GM21526 (cell line): Measurements from ENCODE around the gene FMNL2.
"Not testable (repeated sequence)": the region's sequence is repeated elsewhere in the genome, so short reads cannot be mapped to it uniquely, and the experiment has no call there.

Experiments
- ATAC-seq: cut with Tn5 transposase; IDR thresholded peaks from one replicate; pipeline ENCODE4 v1.9.1; 2021; ENCODE audit warnings: moderate library complexity; ENCODE audit not compliant: unreplicated experiment, low FRiP score

Gene FMNL2

DNA sequence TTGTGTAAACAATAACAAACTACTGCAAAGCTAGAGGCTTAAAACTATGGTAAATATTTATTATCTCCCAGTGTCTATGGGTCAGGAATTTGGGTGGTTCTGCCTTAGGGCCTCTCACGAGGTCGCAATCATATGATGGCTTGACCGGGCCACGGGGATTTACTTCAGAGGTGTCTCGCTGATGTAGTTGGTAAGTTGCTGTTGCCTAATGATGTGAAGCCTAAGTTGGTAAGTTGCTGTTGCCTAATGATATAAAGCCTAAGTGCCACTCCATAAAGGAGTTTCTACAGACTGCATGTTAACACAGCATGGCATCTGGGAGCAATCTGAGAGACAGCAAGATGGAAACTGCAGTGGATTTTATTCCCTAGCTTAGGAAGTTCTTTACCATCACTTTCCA lies 35.8 kb downstream of the FMNL2 start:
- ATAC-seq = no peak

DNA sequence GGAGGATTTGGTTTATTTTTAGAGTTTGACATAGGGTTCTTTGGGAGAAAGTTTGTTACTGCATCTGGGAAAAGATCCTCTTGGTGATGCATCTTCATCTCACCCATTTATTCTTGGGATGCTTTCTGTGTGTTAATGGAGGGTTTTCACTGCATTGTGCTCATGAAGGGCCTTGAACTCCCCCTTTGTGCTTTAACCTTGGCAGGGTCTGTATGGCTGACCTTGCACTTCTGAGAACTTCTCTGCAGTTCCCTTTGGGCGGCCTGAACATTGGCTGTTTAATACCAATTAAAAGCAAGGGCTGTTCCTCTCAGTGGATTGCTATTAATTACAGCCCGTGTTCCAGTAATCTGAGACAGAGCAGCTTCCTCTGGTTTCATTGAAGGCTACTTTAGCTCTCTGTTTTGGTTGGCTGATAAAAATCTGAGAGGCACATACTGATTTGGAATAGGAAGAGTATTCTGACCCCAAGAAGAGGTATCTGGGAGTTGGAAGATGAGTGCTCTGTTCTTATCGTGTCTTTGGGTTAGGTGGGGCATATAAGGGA lies 37.5 kb downstream of the FMNL2 start:
- no peak for ATAC-seq

DNA sequence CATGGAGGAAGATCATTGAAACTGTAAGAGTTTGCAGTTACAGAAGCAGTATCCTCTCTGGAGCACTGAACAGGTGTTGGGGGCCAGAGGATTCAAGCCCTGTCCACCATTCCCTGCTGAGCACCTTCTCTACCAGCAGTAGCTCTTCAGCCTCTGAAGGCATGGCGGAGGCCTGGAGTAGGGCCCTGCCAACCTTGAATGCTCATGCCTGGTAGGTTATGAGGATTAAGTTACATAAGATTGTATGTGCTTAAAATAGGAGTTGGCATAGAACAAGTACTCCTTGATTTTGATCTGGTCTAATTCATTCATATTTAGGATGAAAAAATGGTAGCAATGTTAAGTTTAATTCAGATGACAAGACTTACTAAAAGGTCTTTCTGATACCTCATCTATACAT lies 40.2 kb downstream of the FMNL2 start:
- ATAC-seq = no peak

DNA sequence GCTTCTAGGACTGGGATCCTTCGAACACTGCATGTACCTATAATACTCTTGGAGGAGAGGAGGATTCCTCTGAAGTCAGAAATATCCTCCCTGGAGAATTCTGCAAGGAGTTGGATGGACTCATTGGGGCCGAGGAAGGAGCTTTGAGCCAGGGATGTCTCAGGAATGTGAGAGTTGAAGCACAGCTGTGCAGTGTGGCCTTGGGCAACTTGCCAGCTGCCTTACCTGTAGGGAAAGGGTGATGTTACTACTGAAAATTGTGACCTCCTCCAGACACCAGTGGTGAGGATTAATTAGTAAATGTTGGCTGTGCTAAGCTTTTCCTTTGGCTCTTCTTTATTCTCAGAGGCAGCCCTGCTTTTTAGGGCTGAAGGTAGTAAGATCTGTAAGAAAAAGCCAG lies 41.4 kb downstream of the FMNL2 start:
- ATAC-seq = no peak

DNA sequence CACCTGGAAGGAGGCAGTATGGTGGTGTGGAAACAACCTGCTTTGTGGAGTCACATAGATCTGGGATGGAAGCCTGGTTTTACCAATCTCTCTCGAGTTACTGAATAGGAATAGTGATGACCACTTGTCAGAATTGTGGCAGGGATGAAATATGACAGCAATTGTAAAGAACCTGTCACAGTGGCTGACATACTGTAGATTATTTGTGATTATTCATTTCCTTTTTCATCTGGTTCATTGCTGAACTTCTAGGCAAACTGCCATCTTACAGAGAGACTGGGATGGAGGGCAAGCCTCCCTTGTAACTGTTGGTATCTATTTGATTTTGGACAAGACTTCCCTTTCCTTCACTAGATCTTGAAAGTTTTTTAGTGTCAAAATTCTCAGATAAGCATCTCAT lies 42.0 kb downstream of the FMNL2 start:
- no peak for ATAC-seq

DNA sequence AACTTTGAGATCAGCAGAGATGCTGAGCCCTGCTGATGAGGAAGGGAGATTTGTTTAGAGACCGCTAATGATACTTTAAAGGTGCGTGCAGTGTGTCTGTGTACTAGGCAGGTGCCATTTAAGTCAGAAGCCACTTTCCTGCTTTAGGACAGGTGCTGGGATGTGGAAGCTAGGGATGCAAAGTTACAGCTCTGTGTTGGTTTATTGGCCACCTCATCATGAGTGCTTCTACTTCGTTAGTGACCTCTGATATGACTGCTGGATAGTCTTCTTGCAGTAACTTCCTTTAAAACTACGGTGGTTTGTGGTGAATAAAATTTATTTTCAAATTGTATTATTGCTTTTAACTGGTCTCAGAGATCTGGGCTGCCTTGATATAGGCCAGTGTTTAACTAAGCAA lies 44.1 kb downstream of the FMNL2 start:
- no peak for ATAC-seq

DNA sequence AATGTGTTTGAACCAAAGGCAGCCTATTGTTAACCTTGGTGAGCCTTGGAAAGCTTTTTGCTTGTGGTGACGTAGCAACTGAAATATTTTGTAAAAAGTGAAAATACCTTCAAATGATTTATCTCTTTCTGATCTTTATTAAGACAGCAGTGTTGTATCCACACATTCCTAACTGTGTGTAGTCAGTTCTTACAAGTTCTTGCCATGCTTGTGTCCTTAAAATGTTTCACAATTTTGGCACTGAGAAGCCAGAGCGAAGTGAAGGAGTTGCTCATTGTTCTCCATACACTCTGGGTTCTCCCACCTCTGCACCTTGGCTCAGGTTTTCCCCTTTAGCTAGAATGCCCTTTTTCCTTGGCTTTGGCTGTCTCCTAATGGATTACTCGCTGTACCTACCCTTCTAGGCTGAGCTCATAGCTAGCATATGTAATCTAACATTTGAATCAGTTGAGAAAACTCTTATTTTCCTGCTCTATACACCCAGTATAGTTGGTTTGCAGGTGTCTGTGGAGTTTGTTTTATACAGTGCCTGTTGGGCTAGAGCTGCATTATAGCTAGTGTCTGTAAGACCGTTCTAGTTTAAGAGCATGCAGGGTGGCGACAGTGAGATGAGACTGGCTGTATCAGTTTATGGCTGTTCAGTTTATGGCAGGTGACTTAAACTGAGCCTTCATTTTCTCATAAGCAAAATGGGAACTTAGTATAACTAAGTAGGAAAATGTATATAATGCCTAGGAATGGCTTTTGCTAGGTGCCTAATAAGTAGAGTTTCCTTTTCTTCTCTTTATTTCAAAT lies 45.5 kb downstream of the FMNL2 start:
- no peak for ATAC-seq

DNA sequence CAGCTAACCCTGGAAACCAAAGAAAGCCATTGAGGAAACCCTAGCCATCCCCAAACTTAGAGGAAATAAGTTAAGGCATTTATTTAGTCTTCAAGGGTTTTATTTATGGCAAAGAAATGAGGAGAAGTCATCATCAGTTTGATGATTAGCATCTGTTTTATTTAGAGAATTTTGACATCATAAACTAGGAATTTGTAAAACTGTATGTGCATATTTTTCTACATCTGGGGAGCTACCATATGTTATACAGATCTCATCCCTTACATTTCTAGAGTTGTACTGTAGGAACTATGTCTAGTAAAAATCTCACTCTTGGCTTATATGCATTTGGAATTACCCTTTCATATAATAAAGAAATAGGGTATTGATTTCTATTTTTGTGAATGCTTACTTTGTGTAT lies 48.7 kb downstream of the FMNL2 start:
- no peak for ATAC-seq

DNA sequence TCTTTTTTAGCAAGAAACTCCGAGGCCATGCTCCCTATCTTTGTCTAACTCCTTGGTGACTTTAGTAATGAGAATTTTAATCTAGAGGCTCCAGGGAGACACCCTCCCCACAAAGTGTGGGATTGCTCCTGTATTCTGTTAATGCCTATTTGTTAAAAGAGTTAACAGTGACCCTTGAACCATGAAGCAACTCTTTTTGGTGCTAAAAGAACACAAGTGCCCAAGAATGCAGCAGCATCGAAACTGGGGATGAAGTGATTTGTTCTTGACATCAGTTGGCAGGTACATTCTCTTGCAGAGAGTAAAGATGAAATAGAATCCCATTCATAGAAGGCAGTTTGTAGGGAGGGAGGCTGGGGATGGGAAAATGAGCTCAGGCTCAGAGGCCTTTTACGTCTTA lies 50.0 kb downstream of the FMNL2 start:
- no peak for ATAC-seq

DNA sequence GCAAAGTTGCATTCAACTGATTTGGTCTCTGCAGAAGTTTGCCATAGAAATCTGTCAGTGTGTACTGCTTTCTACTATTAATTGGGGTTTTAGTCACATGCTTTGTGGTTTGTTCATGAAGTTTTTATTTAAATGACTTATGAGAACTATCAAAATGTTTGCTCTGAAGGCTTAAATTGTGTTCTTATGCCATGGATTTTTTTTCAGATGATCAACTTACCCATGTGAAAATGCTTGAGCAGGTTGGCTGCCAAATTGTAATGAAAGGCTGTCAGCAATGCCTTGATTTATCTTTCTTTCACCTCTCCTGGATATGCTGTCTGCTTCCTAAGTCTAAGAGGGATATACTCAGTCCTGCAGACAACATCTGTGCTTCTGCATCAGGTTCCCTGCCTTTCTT lies 50.7 kb downstream of the FMNL2 start:
- no peak for ATAC-seq

DNA sequence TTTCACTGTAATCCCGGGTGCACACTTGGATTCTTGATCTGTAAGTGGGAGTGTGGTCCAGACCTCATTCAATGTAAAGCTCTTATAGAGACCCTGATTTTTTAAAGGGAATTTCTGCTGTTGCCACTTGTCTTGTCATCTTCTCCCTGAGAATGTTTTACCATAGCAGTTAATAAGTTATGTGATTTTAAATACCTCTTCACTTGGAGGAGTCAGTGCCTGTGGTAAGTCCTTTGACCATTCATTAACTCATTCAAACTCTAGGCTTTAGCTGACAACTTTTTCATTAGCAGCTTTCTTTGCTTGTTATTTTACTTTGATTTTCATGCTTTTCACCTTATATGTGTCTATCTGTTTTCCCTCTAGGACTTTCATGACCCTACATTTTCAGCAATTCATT lies 51.3 kb downstream of the FMNL2 start:
- no peak for ATAC-seq

DNA sequence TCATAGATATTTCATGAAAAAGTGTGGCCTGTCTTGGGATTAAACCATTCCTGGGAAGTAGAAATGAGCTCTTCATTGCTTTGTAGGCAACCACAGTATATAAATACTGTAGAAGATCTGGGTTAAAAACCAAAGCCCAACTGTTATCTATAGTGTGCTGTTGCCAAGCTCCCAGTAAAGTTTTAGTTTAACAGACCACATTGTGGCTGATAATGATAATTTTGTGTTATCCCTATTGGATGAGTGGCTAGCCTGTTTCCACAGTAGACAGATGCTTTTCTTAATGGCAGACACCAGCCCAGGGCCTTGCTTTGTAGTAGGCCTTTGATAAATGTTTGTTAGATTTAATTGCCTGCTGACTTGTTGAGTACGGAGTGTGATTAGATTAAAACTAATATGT lies 52.1 kb downstream of the FMNL2 start:
- no peak for ATAC-seq

DNA sequence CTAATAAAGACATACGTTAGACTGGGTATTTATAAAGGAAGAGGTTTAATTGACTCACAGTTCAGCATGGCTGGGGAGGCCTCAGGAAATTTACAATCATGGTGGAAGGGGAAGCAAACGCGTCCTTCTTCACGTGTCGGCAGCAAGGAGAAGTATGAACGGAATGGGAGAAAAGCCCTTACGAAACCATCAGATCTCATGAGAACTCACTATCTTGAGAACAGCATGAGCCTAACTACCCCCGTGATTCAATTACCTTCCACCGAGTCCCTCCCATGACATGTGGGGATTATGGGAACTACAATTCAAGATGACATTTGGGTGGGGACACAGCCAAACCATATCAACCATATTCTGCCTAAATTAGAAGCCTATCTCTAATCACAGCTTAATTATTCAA lies 53.3 kb downstream of the FMNL2 start:
- ATAC-seq = not testable (repeated sequence)

DNA sequence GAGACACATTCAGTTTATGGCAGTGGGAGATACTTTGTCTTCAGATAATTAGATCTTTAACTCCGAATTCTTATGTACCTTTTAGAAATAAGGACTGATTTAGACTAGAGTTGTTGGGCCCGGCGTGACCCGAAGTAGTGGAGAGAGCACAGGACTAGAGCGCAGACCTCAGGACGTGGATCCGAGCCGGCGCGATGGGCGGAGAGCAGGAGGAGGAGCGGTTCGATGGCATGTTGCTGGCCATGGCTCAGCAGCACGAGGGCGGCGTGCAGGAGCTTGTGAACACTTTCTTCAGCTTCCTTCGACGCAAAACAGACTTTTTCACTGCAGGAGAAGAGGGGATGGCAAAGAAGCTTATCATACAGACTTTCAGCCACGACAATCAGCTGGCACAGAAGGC lies 54.5 kb downstream of the FMNL2 start:
- no peak for ATAC-seq

DNA sequence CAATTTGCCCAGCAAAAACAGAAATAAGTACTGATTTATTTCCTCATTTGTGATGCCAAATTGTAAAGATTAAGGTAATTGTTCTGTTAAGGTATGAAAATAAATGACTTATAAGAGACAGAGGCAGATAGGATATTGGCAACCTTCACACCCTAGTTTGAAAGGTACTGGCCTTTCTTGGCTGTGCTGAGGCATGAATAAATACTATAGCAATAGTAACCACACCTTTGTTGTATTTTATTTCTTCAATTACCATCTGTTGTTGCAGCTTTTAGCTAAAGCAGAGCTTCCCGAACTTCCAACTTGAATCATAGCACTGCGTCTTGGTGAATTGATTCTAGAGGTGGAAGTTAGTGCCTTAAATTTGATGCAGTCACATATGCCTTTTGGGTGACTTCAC lies 55.9 kb downstream of the FMNL2 start:
- no peak for ATAC-seq

DNA sequence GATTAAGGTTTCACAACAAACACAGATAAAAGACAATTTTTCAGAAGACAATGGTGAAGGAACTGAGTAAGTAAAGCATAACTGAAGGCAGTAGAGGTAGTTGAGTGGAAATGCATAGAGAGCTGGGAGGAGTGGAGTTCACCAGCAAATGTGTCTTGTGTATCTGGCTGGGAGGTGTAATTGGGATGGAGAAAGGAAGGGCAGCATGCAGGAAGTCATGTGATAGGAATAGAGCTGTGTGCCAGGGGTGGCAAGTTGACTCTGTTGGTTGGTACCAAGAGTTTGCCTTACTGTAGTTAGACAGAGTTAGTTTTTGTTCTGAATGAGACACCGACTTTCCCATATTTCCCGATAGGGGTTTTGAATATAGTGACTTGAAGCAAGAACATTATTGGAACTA lies 56.3 kb downstream of the FMNL2 start:
- ATAC-seq = no peak

DNA sequence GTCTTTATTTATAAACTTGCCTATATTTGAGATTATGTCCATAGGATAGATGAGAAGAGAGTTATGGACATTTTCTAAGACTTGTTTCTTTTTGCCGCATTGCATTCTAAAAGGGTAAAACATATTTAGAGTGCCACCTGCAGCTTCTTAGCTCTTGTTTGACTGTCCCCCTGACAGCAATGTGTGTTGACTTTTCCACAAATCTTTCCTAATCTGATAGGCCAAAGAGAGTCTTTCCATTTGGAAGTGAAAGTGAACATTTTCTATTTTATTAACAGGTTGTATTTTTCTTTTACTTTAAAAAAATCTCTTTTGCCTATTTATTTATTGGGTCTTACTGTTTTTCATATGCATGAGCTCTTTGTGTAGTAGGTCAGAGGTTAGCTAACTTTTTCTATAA lies 58.4 kb downstream of the FMNL2 start:
- ATAC-seq = no peak

DNA sequence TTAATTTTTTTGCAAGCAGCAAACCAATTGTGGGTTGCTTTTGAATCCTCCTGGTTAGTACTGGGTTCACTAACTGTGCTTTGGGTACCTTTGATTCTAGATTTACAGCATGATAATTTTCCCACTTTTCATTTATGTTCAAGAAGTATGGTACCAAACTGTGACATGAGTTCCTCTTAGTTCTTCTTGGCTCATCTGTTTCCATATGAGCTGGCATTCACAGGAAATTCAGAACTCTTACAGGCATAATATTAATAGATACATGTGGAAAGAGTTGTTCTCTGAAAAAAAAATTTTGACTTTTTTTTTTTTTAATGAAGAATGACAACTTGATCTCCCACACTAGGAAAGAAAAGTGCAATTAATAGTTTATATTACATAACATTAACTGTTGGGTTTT lies 59.4 kb downstream of the FMNL2 start:
- ATAC-seq = no peak

DNA sequence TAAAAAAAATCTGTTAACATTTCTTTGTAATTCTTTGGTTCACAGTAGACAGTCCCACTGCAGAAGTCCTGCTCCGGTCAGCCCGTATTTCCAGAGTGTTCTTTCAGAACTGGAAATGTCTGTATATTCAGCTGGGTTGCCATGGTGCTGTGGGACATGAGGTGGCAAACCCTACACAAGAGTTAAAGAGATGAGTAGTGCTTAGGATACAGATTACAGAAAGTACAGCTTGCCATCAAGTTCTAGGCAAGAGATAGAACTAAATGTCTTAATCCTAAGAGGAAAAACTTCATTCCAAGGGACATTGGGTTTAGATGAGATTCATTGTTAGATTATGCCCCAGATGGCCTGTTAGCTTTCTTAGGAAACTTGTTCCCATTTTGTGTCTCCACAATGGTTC lies 60.1 kb downstream of the FMNL2 start:
- ATAC-seq = no peak

DNA sequence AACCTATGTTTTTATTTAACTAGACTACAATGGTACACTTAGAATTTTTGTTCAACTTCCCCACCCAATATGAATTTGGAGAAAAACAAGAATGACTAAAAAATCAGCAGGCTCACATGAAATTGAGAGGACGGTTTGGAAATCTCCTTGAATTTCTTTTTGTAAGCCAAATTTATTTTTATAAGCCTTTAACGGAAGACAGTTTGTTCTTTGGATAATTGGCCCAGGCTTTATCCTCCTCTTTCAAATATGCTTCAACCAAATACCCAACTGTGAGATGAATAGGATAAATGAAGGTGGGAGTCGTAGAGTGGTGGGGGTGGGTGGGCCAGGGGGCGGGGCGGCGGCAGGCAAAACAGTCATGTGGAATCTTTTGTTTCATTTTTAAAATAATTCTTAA lies 60.6 kb downstream of the FMNL2 start:
- ATAC-seq = no peak

DNA sequence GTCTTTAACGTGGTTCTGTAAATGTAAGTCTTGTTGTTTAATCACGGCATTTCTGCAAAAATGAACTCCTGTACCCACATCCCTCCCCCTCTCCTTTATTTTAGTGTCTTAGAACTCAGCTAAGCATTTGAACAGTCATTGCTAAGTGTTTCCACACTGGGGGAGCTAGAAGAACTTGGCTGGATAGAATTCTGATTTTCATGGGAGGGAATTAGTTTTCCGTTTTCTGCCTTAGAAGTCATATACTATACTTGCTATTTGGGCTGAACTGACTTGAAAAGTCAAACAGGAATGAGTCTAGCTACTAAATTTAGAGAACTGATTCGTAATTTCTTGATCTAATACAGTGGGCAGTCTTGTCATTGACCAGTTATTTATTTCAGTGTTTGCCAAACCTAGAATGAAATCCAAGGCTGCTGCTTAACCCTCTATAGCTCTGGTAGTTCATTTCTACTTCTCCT lies 61.1 kb downstream of the FMNL2 start:
- ATAC-seq = no peak

DNA sequence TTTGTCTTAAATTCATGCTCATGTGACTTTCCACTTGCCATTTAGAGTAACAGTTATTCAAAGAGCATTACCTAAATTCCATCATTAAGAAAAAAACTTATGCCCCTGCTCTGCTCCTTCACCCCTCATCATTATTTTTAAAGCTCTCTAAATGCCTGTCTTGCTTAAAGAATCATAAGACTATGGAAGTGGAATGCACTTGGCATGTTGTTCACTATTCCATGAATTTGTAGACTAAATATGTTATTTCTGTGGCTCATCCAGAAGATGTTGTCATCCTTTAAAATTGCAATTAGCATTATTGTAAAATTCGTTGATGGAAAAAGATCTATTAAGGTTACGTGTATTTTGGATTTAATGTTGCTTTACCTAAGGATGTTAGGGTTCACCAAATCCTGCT lies 61.8 kb downstream of the FMNL2 start:
- no peak for ATAC-seq

DNA sequence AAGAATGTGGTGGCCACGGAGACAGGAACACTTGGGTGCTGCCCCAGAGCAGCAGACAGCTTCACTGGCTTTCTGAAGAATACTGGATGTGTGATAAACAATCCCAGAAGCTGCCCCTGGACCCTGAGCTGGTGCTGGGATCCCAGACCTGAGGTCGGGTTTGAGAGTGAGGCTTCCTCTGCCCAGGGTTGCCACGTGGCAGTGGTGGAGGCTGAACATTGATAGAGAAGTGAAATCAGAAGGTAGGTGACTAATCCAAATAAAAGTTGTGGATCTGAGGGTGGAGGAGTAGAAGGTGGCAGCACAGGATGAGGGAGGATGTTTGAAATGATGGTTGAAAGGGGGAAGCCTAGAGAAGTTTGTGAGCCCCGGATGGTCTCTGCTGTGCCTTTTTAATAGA lies 64.0 kb downstream of the FMNL2 start:
- no peak for ATAC-seq
